GM20000 (cell line): ENCODE data around the gene NRARP.

Experiments used
- DNase-seq: peaks from one replicate; pipeline ENCODE4 v3.0.0; 2012; ENCODE audit warnings: low spot score
- CTCF ChIP-seq: IDR thresholded peaks from 2 replicates; pipeline ENCODE4 v1.5.1; 2012; ENCODE audit warnings: mild to moderate bottlenecking, control low read depth; ENCODE audit errors: extremely low read depth, missing control alignments

NRARP gene

GRCh38 chr9:137306066-137306849 is 4.2 kb upstream of the NRARP start:
- TF ChIP-seq CTCF = no peak
- no peak for DNase-seq

- no peak for TF ChIP-seq CTCF
- DNase-seq = no peak
Measured at GRCh38 chr9:137305798-137306065, 3.7 kb upstream of the NRARP start.

- TF ChIP-seq CTCF = no peak
Measured at GRCh38 chr9:137305060-137305797, 3.2 kb upstream of the NRARP start.

GRCh38 chr9:137304383-137305059 is 2.5 kb upstream of the NRARP start:
- TF ChIP-seq CTCF = no peak

More at GRCh38 chr9:137305060-137305797, 3.2 kb upstream of the NRARP start:
- DNase-seq = peak; percentile 75

GRCh38 chr9:137303893-137304382 is 1.9 kb upstream of the NRARP start:
- TF ChIP-seq CTCF = no peak
- no peak for DNase-seq

More at GRCh38 chr9:137304383-137305059, 2.5 kb upstream of the NRARP start:
- DNase-seq = no peak

- no peak for TF ChIP-seq CTCF
- no peak for DNase-seq
Measured at GRCh38 chr9:137303151-137303892, 1.3 kb upstream of the NRARP start.
